Measurements from ENCODE around the gene EFCC1.

The EFCC1 gene

DNA sequence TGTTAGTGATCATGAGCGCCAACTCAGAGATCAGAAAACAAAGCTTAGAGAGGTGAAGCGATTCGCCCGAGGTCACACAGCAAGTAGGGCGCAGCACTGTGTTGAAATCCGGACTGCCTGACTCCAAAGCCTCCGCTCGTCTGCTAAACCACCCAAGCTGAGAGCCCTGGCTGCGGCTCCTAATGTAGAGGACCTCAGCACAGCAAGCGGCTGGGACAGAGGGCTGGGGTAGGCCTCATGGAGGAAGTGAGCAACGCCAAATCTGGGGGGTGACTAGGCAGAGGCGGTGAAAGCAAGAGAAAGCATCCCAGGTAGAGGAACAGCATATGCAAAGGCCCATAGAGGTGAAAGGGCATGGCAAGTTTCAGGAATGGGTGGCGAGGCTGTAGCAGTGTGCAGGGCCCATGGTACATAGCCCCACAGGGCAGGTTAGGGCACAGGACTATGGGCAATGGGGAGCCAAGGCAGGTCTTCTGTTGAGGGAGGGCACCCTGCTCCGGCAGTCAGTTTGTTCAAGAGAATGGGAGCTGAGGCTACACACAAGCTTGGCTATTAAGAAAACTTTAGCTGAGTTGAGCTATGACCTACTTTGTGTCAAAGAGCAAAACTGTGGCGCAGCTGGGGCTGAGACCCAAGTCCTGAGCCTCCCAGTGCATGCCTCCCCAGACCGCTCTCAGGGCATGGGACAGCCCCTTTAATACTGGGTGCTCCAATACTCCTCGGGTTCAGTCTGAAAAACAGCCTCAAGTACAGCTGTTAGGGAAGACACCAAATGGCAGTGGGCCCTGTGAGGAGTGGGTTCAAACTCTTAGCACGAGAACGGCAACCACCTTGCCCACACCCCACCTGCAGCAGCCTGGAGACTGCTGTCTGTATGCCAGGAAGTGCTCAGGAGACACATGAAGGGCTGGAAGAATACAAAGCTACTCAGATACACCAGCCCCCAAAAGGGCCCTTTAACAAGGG is 6.2 kb upstream of the EFCC1 start:
- no peak for DNase-seq

DNA sequence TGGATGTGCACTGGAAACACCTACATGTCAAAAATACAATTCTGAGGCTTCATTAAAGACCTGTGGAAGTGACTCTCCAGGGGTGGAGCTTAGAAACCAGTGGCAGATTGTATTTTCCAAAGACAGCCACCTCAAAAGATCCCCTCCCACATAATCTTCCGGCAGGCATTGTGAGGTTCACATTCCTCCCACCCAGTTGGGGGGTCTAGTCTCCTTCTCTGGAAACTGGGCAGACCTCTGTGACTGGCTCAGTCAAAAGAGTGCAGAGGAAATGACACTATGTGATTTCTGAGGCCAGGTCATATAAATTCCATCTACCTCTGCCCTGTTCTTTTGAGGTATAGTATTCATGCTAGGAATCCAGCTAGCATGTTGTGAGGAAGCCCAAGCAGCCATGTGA is 5.4 kb upstream of the EFCC1 start:
- no peak for DNase-seq

GRCh38 chr3:128996200-128996599 is 4.9 kb upstream of the EFCC1 start:
- DNase-seq: no peak

- no peak for DNase-seq
Measured at GRCh38 chr3:128996726-128997125, 4.4 kb upstream of the EFCC1 start.

DNA sequence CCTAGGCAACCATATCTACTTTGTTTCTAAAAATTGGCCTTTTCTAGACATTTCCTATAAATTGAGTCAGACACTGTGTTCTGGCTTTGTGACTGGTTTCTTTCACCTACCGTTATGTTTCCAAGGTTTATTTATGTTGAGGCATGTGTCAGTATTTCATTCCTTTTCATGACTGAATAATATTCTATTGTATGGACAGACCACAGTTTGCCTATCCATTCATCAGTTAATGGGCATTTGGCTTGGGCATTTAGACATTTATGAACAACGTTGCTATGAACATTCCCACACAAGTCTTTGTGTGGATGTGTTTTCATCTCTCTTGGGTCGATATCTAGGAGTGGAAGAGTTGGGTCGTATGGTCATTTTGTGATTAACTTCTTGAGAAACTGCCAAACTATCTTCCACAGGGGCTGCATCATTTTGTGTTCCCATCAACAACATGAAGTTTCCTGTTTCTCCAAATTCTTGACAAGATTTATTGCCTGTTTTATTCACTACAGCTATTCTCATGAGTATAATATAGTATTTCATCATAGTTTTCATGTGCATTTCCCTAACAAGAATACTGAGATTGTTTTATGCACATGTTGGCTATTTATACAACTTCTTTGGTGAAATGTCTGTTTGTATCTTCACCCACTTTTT is 3.5 kb upstream of the EFCC1 start:
- DNase-seq: no peak

GRCh38 chr3:128998561-128998960 is 2.5 kb upstream of the EFCC1 start:
- DNase-seq: no peak

- DNase-seq: no peak
Measured at GRCh38 chr3:128999102-128999501, 2.0 kb upstream of the EFCC1 start.

GRCh38 chr3:129000742-129001100 is 383 bp upstream of the EFCC1 start:
- DNase-seq: no peak

DNA sequence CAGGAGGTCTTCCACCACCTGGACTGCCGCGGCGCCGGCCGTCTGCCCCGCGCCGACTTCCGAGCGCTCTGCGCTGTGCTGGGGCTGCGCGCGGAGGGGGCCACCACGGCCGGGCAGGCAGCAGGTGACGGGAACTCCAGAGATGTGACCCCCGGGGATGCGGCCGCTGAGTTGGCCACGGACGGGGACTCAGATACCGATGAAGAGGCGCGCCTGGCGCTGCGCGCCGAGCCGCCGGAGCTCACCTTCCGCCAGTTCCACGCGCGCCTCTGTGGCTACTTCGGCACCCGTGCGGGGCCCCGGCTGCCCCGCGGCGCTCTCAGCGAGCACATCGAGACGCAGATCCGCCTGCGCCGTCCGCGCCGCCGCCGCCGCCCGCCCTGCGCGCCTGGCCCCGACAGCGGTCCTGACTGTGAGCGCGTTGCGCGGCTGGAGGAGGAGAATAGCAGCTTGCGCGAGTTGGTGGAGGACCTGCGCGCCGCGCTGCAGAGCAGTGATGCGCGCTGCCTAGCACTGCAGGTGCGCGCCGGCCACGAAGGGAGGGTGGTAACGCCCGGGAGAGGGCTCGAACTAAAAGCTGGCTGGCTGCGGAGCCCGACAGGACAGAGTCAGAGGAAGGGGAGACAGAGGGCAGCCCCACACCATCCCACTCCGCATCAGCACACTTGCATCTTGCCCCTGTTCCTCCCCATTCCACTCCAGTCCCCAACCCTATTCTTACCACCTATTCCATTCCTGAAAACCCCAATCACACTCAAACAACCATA is 885 bp downstream of the EFCC1 start:
- no peak for DNase-seq

DNA sequence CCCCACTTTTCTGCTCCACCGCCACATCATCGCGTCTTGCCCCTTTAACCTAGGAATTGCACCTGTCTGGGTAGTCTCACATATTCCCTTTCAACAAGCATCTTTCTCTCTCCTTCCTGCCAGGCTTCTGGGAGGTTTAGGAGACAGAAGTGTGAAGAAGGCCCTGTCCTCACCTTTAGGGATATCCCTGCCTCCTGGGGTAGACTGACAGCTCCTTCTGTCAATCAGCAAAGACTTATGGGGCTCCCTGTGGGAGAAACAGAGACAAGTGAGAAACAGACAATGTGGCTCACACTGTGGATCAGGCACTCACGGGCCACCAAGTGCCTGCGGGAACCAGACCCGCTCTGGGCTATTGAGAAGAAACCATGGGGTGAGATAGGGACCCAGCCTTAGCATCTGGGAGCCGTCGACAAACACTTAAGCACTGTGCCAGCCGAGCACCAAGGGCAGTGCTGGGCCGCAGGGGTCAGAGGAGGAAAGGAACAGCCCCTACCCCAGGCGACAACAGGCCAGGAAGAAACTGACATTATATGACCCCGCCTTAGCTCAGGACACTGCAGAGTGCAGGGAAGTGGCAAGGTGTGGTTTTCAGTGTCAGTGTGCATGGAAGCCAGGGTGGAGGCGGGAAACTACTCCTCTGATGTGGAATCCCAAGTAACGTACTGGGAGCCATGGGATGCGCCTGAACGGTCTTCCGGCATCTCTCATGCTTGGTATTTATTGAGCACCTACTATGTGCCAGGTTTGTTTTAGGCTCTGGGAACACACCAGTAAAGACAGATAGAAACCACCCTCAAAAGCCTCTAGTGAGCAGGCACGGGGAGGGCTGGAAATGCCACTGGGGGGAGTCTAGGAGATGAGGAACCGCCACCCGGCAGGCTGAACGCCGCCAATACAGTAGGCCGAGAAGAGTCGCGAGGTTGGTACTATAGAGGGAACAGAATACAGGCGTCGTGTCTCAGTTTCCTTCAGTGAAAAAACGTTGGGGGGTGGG is 1.8 kb downstream of the EFCC1 start:
- DNase-seq: no peak

GRCh38 chr3:129003578-129004112 is 2.5 kb downstream of the EFCC1 start:
- DNase-seq: no peak

DNA sequence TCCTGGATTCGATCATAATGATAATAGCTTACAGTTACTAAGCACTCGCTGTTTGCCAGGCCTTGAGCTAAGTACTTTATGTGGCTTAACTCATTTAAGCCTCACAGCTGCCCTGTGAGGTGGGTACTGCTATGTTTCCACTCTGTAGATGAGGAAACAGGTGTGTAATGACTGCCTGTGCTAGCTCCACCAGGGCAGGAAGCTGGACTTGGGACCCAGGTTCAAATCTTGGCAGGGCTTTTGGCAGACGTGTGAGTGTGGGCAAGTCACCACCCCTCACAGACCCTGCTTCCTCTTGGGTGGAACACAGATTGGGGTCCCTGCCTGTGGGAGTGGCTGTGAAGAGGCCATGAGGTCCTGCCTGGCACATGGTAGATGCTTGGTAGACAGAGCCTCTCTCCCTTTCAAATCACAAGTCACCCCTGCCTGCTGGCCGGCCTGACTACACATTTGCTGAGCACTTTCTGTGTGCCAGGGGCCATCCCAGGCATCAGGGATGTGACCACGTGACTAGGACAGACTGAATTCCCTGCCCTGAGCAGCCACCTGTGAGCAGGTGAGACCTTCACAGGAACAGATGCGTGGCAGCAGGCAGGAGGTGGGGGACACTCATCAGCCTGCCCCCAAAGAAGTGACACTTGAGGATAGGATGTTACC is 3.7 kb downstream of the EFCC1 start:
- DNase-seq: no peak

DNA sequence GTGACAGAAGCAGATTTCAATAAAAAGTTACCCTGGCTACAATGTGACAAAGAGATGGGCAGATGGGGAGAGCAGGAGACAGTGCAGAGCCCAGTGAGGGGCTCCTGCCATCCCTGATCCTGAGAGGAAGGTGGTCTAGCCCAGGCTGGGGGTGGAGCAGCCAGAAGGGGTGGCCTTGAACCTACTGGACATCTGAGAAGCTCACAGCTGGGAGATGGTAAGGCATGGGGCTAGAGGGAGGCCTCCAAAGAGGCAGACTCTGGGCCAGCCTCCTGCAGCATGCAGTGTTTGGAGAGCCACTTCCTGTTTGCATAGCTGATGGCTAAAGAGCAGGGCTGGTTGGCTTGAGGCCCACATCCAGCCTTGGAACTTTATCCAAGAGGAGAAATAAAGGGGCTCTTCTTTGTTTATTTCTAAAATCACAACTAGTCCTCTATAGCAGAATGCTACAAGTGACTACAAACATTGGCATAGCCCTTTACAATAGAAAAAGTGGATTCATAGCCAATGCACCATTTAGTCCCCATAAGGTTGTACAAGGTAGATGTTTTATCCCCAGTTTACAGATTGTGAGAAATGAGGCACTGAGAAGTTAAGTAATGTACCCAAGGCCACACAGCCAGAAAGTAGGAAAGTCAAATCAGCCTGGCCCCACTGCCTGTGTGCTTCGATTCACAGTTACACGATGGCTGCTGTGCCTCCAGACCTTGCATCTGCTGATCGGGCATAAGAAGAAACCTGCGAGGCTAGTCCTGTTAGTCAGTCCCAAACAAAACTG is 4.6 kb downstream of the EFCC1 start:
- no peak for DNase-seq

DNA sequence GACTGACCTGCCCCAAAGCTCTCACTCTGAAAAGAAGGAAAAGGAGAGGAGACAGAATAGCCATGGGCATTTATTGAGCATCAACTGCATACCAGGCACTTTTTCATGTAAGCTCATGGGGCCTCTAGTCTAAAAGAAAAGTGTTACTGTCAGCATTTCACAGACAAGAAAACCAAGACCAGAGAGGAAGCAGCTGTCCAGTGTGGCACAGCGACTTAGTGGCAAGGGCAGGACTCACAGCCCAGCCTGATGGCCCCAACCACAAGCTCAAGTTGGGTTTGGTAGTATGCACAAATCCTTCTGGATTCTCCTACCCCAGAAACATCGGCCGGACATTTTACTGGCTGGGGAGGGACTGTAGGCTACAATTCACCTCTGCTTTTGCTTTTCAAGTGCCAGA is 5.8 kb downstream of the EFCC1 start:
- no peak for DNase-seq

GRCh38 chr3:129007792-129008191 is 6.7 kb downstream of the EFCC1 start:
- DNase-seq: no peak

DNA sequence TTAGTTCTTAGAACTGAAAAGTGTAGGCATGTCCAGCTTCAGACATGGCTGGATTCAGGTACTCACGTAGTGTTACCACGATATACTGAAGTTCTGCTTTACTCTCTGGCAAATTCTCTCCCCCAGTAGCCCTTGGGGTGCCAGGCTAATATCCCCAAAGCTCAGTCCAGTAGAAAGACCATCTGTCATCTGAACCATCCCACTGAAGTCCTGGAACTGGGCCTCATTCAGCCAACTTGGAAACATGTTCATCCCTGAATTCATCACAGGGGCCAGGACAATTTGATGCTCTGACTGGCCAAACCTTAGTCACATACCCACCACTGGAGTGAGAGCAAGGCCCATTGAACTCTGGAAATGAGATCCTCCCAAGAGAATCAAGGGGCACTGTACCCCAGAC is 8.2 kb downstream of the EFCC1 start:
- DNase-seq: no peak

GRCh38 chr3:129010310-129010956 is 9.3 kb downstream of the EFCC1 start:
- DNase-seq: no peak

GRCh38 chr3:129013491-129013891 is 12.4 kb downstream of the EFCC1 start:
- DNase-seq: no peak

GRCh38 chr3:129014148-129014547 is 13.0 kb downstream of the EFCC1 start:
- DNase-seq: no peak

GRCh38 chr3:129014793-129015345 is 13.8 kb downstream of the EFCC1 start:
- DNase-seq: no peak

All from right hindlimb (tissue), 1 donor.